Measurements from ENCODE around the gene CEMIP. TPM values are rescaled to one million over a fixed set of nuclear protein-coding genes. Genes with fewer than 3 reads are reported as not detected.
A peak's percentile ranks its signal among the peaks of the same experiment; 100 is the strongest.

The CEMIP gene
- total RNA-seq, 1 donor from 2014 or later: 3.6 TPM

DNA sequence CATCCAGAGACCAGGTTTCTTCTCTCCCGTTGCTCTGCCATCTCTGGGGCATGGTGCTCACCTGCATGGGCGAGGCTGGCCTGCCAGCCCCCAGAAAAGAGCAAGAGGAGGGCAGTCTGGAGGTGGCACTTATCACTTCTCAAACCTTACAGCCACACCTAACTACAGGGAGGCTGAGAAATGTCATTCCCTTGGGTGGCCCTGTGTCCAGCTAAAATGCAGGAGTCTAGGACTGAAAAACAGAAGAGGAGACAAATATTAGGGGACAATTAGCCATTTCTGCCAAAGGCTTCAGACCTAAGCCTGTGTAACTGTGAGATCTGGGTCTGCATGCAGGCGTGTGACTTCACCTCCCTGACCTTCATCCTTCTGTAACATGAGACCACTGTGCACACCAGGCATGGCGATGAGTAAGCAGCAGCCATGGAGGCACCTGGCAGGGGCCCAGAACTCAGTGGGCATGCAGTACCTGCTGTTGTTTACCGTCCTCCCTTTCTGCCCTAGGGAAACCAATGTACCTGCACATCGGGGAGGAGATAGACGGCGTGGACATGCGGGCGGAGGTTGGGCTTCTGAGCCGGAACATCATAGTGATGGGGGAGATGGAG is 127.1 kb downstream of the CEMIP start:
- H3K27me3 Mint-ChIP-seq (ENCODE audit: low read depth, unreplicated experiment): peaks cover 6% of the 10 kb centered on the region
- H3K36me3 Mint-ChIP-seq (ENCODE audit: low read depth, unreplicated experiment): peaks cover 11% of the 10 kb centered on the region
- no peak overlapping the region for H3K4me3 ChIP-seq (ENCODE audit: insufficient read depth, low read depth, low read length)
- no peak for FAIRE-seq
- TF ChIP-seq, protein P1, sequence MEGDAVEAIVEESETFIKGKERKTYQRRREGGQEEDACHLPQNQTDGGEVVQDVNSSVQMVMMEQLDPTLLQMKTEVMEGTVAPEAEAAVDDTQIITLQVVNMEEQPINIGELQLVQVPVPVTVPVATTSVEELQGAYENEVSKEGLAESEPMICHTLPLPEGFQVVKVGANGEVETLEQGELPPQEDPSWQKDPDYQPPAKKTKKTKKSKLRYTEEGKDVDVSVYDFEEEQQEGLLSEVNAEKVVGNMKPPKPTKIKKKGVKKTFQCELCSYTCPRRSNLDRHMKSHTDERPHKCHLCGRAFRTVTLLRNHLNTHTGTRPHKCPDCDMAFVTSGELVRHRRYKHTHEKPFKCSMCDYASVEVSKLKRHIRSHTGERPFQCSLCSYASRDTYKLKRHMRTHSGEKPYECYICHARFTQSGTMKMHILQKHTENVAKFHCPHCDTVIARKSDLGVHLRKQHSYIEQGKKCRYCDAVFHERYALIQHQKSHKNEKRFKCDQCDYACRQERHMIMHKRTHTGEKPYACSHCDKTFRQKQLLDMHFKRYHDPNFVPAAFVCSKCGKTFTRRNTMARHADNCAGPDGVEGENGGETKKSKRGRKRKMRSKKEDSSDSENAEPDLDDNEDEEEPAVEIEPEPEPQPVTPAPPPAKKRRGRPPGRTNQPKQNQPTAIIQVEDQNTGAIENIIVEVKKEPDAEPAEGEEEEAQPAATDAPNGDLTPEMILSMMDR (IDR thresholded peaks at IDR 0.05; ENCODE audit: insufficient read depth, low read depth, low read length): no peak
- no peak for TF ChIP-seq EZH2 (IDR thresholded peaks at IDR 0.05; ENCODE audit: insufficient read depth, low read length)
- H2AFZ ChIP-seq (ENCODE audit: low read depth, low read length): no peak overlapping the region
- no peak overlapping the region for H3K27ac ChIP-seq (ENCODE audit: low read depth, low read length)
- no peak overlapping the region for H3K27ac Mint-ChIP-seq (ENCODE audit: unreplicated experiment)
- H3K4me1 Mint-ChIP-seq (ENCODE audit: low read depth, unreplicated experiment): peaks cover 8% of the 10 kb centered on the region
- H3K4me3 Mint-ChIP-seq (ENCODE audit: unreplicated experiment): no peak overlapping the region
- H4K20me1 ChIP-seq (ENCODE audit: insufficient read depth, low read length): no peaks in the 10 kb centered on the region
- H3K4me1 ChIP-seq (ENCODE audit: insufficient read depth, low read length): peaks cover 4% of the 10 kb centered on the region
- no peaks in the 10 kb centered on the region for H3K36me3 ChIP-seq (ENCODE audit: insufficient read depth, low read length)
- peak; percentile 41 for DNase-seq (ENCODE audit: low read depth)
- no peaks in the 10 kb centered on the region for H3K27me3 ChIP-seq (ENCODE audit: insufficient read depth, low read length)
- H3K4me2 ChIP-seq (ENCODE audit: low read length): no peak overlapping the region
- no peak overlapping the region for H3K9ac ChIP-seq (ENCODE audit: low read length)
- H3K79me2 ChIP-seq (ENCODE audit: insufficient read depth, low read length): no peaks in the 10 kb centered on the region
- H3K9me3 Mint-ChIP-seq (ENCODE audit: unreplicated experiment): peaks cover 11% of the 10 kb centered on the region
- H3K9me3 ChIP-seq (ENCODE audit: insufficient read depth, low read depth, low read length): peaks cover 5% of the 10 kb centered on the region

DNA sequence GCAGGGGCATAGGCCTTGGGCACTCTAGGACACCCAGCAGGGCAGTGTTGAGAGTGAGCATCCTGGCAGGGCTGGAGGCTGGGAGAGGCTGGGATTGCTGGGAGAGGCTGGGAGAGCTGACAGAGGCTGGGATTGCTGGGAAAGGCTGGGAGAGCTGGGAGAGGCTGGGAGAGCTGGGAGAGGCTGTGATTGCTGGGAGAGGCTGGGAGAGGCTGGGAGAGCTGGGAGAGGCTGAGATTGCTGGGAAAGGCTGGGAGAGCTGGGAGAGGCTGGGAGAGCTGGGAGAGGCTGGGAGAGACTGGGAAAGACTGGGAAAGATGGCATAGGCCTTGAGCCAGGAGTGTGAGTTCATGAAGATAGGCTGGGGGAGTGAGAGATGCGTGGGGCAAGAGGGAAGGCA is 132.7 kb downstream of the CEMIP start:
- no peak overlapping the region for H3K4me3 Mint-ChIP-seq (ENCODE audit: unreplicated experiment)
- Histone ChIP-seq H3K27me3 (ENCODE audit: insufficient read depth, low read length) (no peaks in the 10 kb centered on the region), H3K79me2 (ENCODE audit: insufficient read depth, low read length) (no peaks in the 10 kb centered on the region), H3K4me1 (ENCODE audit: insufficient read depth, low read length) (no peaks in the 10 kb centered on the region), H4K20me1 (ENCODE audit: insufficient read depth, low read length) (no peaks in the 10 kb centered on the region), H3K9me3 (ENCODE audit: insufficient read depth, low read depth, low read length) (peaks cover 5% of the 10 kb centered on the region), H3K4me2 (ENCODE audit: low read length) (no peak overlapping the region), H3K36me3 (ENCODE audit: insufficient read depth, low read length) (no peaks in the 10 kb centered on the region), H3K27ac (ENCODE audit: low read depth, low read length) (no peak overlapping the region), H3K9ac (ENCODE audit: low read length) (no peak overlapping the region), H3K4me3 (ENCODE audit: insufficient read depth, low read depth, low read length) (no peak overlapping the region), H2AFZ (ENCODE audit: low read depth, low read length) (no peak overlapping the region)
- FAIRE-seq (no peak), DNase-seq (ENCODE audit: low read depth) (no peak)
- H3K36me3 Mint-ChIP-seq (ENCODE audit: low read depth, unreplicated experiment): peaks cover 7% of the 10 kb centered on the region
- H3K27me3 Mint-ChIP-seq (ENCODE audit: low read depth, unreplicated experiment): peaks cover 22% of the 10 kb centered on the region
- TF ChIP-seq EZH2 (IDR thresholded peaks at IDR 0.05; ENCODE audit: insufficient read depth, low read length): no peak
- TF ChIP-seq, protein P1 (IDR thresholded peaks at IDR 0.05; ENCODE audit: insufficient read depth, low read depth, low read length): no peak
- no peaks in the 10 kb centered on the region for H3K4me1 Mint-ChIP-seq (ENCODE audit: low read depth, unreplicated experiment)
- H3K27ac Mint-ChIP-seq (ENCODE audit: unreplicated experiment): no peak overlapping the region
- H3K9me3 Mint-ChIP-seq (ENCODE audit: unreplicated experiment): peaks cover 11% of the 10 kb centered on the region

DNA sequence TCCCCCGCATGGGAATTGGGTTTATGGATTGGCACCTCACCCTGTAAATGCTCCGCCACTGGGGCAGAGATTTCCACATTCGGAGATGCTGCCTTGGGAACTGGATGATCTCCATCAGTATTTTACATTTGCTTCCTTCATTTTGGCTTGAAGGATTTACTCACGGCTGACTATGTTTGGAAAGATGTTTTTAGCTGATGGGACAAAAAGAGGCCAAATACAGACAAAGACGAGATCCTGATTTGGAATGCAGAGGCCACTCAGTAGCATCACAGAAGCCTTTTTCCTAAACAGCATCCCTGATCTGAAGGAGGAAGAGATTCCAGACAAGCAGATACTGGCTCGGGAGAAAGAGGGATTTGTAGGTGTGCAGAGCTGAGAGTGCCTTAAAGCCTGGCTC is 133.5 kb downstream of the CEMIP start:
- FAIRE-seq (no peak), DNase-seq (ENCODE audit: low read depth) (no peak)
- Mint-ChIP-seq H3K27me3 (ENCODE audit: low read depth, unreplicated experiment) (peaks cover 22% of the 10 kb centered on the region), H3K9me3 (ENCODE audit: unreplicated experiment) (peaks cover 11% of the 10 kb centered on the region), H3K27ac (ENCODE audit: unreplicated experiment) (no peak overlapping the region), H3K4me3 (ENCODE audit: unreplicated experiment) (no peak overlapping the region), H3K4me1 (ENCODE audit: low read depth, unreplicated experiment) (no peaks in the 10 kb centered on the region), H3K36me3 (ENCODE audit: low read depth, unreplicated experiment) (peaks cover 7% of the 10 kb centered on the region)
- no peak overlapping the region for H3K27ac ChIP-seq (ENCODE audit: low read depth, low read length)
- no peaks in the 10 kb centered on the region for H3K4me1 ChIP-seq (ENCODE audit: insufficient read depth, low read length)
- no peak overlapping the region for H3K4me2 ChIP-seq (ENCODE audit: low read length)
- no peak overlapping the region for H2AFZ ChIP-seq (ENCODE audit: low read depth, low read length)
- H3K79me2 ChIP-seq (ENCODE audit: insufficient read depth, low read length): no peaks in the 10 kb centered on the region
- H4K20me1 ChIP-seq (ENCODE audit: insufficient read depth, low read length): no peaks in the 10 kb centered on the region
- TF ChIP-seq EZH2 (IDR thresholded peaks at IDR 0.05; ENCODE audit: insufficient read depth, low read length): no peak
- peaks cover 5% of the 10 kb centered on the region for H3K9me3 ChIP-seq (ENCODE audit: insufficient read depth, low read depth, low read length)
- H3K9ac ChIP-seq (ENCODE audit: low read length): no peak overlapping the region
- no peaks in the 10 kb centered on the region for H3K27me3 ChIP-seq (ENCODE audit: insufficient read depth, low read length)
- no peaks in the 10 kb centered on the region for H3K36me3 ChIP-seq (ENCODE audit: insufficient read depth, low read length)
- no peak overlapping the region for H3K4me3 ChIP-seq (ENCODE audit: insufficient read depth, low read depth, low read length)
